ENCODE measurements around the gene CDKAL1.
"Not testable (repeated sequence)": the region's sequence is repeated elsewhere in the genome, so short reads cannot be mapped to it uniquely, and the experiment has no call there.

CDKAL1 gene

DNA sequence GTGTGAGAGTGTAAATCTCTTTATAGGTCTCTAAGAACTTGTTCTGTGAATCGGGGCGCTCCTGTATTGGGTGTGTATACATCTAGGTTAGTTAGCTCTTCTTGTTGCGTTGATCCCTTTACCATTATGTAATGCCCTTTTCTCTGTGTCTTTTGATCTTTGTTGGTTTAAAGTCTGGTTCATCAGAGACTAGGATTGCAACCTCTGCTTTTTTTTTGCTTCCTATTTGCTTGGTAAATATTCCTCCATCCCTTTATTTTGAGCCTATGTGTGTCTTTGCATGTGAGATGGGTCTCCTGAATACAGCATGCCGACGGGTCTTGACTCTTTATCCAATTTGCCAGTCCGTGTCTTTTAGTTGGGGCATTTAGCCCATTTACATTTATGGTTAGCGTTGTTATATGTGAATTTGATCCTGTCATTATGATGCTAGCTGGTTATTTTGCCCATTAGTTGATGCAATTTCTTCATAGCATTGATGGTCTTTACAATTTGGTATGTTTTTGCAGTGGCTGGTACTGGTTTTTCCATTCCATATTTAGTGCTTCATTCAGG, 60.1 kb downstream of the CDKAL1 start:
- not testable (repeated sequence) for DNase-seq (ENCODE audit: low read depth)

DNA sequence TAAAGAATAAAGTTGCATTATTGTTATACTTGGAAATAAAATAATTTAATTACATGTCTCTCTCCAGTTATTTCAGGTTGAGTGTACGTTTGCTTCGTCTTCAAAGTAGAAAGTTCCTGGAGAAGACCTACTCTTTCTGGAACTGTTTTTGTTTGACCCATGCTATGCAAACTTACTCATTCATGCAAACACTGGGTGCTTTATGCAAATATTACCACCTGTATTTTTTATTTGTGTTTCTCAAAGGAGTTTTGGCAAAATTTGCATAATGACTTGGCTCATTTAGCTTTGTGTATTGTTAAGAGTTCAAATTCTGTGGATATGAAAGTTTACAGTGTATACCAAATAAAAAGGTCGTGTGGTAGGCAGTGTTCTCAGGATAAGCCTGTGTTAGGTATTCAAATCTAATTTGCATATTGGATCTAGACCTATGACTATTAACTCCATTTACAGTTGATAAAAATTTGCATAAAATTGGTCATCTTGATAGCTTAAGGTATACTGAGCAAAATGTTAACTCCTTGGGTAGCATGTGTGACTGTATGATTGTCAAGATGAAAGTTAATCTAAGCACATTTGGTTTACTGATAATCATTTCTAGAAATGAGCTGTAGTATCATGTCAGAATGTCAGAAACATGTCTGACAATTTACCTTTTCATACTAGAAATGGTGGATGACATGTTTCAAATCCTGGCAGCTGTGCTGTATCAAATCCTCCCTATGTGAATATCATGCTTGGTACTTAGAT, 65.2 kb downstream of the CDKAL1 start:
- no peak for DNase-seq (ENCODE audit: low read depth)

DNA sequence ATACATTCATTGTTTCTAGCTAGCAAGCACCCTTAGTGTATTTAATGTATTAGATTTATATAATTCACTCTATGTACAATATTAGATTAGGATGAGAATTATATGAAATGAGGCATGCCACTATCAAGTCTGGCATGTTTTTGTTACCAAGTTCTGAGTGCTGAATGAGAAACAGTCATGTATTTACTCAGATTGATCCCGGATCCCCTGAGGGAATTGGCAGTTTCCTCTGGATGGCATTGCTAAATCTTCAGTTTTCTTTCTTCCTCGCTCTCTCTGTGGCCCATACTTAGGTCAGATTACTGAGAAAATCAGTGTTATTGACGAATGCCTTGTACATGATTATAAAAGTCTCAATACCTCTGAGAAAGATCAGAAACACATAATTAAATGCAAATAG, 66.6 kb downstream of the CDKAL1 start:
- DNase-seq (ENCODE audit: low read depth): no peak

DNA sequence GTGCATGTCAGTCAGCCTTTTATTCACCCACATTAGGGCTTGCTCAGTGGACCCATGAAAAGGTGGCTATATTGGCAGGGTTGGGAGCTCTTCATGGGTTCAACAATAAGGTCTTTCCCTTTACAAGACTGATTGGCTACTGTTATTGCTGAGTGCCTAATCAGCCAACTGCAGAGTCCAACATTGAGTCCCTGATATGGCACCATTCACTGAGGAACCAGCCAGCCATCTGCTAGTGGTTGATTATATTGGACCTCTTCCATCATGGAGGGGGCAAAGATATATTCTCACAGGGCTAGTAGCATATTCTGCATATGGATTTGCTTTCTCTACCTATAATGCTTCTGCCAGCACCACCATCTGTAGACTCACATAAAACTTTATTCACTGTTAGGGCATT, 69.9 kb downstream of the CDKAL1 start:
- DNase-seq (ENCODE audit: low read depth): no peak

DNA sequence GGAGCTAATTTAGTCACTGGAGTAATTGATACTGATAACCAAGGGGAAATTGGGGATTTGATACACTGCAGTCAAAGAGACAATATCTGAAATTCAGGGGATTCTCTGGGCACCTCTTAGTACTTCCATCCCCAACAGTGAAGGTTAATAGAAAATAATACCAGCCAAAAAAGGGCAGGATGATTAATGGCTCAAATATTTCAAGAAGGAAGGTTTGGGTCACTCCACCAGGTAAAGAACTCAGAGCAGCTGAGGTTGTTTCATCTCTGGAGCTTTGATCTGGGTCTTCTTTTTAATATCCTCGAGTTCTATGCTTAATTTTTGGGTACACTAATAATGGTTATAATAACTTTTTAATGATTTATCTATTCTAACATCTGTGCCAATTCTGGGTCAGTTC, 70.8 kb downstream of the CDKAL1 start:
- no peak for DNase-seq (ENCODE audit: low read depth)

DNA sequence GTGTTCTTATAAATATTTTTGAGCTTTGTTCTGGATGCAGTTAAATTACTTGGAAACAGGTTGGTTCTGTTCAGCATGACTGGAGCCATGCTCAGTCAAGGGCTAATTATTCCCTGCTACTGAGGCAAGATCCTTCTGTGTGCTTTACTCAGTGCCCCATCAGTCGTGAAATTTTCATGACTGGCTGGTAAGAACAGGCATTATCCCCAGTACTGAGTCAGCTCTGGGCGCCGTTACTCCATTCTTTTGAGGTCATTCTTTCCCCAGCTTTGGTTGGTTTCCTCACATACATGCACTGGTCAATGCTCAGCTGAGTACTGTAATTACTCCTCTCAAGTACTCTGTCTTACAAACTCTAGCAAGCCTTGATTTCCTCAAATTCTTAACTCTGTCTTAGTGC, 71.3 kb downstream of the CDKAL1 start:
- DNase-seq (ENCODE audit: low read depth): no peak

DNA sequence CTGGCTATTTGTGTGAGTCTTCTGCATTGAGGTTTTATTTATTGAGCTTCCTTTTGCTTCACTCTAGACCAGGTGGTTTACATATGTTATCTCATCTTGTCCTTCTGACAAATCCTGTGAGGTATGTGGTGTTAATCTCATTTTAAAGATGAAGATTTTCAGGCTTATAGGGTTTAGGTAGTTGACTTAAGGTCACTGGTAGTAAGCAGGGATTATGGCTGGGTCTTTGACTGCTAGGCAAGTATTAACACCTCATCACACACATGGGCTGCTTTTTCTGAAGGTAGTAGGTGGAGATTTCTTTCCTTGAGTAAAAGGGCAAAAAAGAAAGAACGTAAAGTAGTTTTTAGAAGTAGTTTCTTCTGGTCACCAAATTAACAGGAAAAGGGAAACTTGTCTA, 72.6 kb downstream of the CDKAL1 start:
- DNase-seq (ENCODE audit: low read depth): no peak

DNA sequence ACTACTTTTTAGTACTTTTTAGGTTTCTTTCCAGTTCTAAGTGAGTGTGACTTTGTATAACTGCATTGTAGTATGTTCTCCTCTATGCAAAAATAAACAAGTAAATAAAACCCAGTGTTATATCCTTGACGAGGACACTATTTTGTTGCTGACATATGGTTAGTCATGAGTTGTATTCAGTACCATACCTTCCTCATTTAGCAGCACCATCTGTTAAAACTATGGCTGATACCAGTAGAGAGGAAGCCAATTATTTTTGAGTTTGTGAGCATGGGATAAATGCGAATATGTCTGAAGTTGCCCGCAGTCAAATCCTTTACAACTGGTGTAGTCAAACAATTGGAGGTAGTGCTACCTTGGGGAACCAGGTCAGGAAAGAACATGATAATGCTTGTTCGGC, 74.1 kb downstream of the CDKAL1 start:
- DNase-seq (ENCODE audit: low read depth): no peak

DNA sequence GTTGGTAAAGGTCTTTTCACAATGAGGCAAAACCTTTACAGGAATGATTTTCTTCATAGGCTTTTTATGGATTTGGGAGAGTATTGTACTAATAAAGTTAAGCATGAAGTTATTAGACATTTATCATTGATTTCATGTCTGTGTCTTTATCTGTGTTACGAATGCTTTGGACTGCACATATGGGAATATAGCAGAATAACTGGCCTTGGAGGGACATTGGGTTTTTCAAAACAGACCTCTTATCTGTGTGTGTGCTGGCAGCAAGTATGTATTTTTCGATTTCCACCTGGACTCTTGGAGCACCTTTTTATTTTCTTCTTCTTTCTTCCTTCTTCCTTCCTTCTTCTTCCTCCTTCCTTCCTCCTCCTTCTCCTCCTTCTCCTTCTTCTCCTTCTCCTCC, 74.6 kb downstream of the CDKAL1 start:
- DNase-seq (ENCODE audit: low read depth): no peak

DNA sequence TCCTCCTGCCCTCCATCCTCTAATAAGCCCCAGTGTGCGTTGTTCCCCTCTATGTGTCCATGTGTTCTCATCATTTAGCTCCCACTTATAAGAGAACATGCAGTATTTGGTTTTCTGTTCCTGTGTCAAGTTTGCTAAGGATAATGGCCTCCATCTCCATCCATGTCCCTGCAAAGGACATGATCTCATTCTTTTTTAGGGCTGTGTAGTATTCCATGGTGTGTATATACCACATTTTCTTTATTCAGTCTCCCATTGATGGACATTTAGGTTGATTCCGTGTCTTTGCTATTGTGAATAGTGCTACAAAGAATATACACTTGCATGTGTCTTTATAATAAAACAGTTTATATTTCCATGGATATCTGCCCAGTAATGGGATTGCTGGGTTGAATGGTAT, 75.7 kb downstream of the CDKAL1 start:
- DNase-seq (ENCODE audit: low read depth): not testable (repeated sequence)

DNA sequence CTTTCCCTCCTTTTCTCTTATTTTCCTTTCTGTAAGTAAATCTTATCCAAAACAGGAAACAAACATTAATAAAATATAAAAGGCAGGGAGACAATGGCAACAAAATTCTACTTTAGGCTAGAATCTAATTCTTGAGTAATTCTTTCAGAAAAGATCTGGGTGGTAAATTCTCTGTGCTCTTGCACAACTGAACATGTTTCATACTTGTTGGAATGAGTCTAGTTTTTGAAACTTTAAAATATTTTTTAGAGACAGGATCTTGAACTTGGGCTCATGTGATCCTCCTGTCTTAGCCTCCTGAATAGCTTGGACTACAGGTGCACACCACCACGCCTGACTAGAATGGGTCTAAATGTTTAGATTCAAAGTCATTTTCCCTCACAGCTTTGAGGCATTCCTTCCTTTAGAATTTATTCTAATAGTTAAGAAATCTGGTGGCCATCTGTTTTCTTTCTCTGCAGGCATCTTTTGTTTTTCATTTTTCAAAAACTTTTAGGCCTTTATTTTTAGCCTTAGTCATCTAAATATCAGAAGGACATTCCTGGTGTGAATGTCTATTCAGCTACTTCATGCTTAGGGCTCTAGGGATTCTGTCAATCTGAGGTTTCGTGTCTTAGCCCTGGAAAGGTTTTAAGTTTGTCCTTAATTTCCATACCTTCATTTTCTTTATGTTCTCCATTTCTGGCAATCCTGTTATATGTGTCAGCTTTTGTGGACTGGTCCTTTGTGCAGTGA, 76.5 kb downstream of the CDKAL1 start:
- DNase-seq (ENCODE audit: low read depth): no peak

DNA sequence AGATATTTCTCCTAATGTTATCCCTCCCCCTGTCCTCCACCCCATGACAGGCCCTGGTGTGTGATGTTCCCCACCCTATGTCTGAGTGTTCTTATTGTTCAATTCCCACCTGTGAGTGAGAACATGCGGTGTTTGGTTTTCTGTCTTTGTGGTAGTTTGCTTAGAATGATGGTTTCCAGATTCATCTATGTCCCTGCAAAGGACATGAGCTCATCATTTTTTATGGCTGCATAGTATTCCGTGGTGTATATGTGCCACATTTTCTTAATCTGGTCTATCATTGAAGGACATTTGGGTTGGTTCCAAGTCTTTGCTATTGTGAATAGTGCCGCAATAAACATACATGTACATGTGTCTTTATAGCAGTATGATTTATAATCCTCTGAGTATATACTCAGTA, 83.3 kb downstream of the CDKAL1 start:
- not testable (repeated sequence) for DNase-seq (ENCODE audit: low read depth)

DNA sequence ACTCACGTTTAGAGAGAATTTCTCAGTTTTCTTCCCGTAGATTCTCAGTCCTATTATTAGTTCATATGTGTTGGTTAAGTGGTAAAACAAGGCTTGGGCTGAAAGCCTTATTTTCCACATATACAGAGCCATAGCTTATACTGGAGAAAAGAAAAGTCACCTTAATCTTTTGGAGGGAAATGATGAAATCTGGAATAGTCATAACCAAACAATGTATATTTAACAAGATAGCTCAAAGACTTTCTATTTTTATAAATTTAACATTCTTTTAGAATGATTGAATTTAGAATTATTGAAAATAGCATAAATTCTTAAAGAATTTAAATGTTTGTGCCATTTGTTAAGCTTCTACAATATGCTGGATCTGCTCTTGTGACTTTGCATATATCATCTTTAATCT, 85.8 kb downstream of the CDKAL1 start:
- no peak for DNase-seq (ENCODE audit: low read depth)

DNA sequence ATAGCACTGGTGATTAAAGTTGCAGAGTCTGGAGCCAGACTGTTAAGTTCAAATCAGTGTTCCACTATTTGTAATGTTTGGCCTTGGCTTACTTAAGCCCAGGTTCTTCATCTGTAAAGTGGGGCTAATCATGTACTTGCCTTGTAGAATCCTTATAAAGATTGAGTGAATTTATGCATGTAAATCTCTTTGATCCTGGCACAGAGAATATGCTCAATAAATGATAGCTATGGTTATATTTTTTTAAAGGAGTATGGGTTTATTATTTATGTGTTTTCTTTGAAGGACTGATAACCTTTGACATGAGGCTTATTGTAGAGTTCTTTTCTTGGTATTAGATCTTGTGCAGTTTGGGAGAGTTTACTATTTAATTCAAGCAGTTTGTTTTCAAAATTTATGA, 89.5 kb downstream of the CDKAL1 start:
- no peak for DNase-seq (ENCODE audit: low read depth)

DNA sequence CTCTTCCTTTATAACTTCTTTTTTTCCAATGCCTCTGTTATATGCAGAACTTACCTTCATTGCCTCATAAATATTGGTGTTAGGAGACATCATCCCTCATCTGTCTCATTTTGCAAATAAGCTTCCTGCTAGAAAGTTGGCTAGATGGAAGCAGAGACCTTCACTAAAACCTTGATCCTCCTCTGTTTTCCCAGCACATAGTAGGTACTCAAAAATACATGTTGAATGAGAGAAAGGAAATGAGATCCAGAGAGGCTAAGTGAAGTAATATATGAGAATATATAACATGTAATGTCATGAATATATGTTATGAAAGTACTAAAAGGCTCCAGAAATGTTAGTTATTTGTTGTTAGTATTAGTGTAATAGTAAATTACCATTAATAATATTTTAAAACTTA, 91.9 kb downstream of the CDKAL1 start:
- no peak for DNase-seq (ENCODE audit: low read depth)

DNA sequence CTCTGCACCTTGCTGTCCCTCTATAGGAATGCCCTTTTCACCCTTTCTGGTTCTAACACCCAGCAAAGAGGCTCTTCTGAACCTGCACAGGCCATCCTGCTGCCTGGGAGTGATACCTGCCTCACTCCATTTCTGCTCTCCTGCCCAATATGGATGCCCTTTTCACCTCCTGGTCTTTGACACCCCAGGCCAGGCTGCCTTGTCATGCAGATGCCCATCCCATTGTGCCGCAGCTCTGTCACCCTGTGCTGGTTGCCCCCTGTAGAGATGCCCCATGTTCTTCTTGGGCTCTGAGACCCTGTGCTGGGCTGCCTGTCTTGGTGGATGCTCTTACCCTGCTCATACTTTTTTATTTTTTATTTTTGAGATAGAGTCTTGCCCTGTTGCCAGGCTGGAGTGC, 95.3 kb downstream of the CDKAL1 start:
- no peak for DNase-seq (ENCODE audit: low read depth)

DNA sequence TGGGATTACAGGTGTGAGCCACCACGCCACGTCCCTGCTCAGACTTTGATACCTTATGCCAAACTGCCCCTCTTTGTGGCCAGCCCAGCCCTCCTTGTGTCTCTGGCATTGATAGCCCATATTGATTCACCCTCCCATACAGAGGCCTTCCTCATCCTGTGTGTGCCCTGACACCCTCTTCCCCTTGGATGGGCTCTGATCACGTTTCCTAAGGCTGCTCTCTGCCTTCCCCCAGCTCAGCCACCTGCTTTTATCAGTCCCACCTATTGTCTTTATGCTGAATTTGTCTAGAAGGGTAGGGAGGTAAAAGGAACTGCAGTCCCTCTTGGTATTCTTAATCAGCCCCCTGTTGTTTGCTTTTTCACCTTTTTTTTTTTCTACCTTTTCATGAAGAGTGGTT, 95.9 kb downstream of the CDKAL1 start:
- no peak for DNase-seq (ENCODE audit: low read depth)

DNA sequence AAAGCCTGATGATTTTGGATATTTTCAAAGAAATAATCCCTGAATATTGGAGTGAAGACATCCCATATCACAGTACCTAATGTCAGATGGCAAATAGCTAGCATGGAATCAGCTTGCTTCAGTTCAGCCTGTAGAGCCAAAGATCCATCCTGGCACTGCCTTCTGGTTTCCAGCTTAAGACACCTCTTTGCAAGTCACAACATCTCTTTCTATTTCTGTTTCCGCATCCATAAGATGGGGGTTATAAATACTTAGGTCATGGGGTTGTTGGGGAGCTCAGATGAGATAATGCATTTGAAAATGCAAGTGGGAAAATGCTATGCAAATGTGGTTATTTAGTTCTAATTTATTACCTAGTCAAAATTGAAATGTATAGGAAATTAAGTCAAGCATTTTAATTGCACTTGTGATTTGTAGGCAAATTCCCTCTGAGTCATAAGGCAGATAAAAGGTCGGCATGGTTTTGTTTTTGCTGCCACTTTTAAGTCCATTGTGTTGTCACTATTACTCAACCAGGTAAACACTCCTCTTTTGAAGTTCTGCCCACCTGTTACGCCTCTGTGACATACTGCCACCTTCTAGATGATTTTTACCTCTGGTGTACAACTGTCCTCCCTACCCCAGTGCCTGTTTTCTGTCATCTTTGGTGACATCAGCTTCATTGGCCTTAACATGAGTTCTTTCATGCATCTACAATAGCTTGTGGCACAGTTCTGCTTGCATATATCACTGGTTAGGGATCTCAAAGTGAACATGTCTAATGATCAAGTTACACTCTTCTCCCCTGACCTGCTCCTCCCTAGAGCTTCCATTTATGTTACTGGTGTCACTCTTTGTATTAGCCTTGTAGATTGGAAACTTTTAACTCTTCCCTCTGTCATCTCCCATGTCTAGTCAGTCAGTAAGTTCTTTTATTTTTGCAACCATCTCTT, 96.6 kb downstream of the CDKAL1 start:
- DNase-seq (ENCODE audit: low read depth): no peak

DNA sequence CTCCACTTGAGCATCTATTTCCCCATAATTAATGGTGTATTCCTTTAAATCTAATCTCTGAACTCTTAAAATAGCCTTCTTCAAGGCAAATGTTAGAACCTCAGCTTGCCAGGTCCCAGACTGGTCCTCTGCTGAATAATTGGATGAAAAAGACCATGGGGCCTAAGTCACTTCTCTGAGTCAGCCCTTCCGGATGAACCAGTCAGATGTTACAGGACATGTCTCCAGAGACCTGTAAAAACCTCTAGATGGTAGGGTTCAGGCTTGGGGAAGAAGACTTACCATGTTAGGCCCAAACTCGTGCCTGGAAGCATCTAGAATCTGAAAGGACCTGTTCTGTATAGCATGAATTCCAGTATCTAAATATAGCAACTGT, 97.3 kb downstream of the CDKAL1 start:
- no peak for DNase-seq (ENCODE audit: low read depth)

DNA sequence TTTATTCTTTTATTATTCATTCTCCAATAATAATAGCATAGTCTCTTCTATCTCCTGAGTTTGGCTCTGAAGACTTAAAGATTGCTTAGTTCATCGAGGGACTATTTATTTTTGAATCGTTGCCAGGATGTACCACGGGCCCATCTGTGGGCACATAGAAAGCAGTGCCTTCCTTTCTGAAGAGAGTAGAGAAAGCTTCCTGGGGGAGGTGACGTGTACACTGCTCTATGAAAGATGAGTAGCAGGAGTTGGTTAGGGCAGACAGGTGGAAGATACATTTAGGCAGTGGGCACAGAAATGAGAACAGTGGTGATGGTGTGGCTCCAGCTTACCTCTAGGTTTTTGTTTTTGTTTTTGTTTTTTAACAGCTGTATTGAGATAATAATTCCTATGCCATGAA, 98.4 kb downstream of the CDKAL1 start:
- no peak for DNase-seq (ENCODE audit: low read depth)

DNA sequence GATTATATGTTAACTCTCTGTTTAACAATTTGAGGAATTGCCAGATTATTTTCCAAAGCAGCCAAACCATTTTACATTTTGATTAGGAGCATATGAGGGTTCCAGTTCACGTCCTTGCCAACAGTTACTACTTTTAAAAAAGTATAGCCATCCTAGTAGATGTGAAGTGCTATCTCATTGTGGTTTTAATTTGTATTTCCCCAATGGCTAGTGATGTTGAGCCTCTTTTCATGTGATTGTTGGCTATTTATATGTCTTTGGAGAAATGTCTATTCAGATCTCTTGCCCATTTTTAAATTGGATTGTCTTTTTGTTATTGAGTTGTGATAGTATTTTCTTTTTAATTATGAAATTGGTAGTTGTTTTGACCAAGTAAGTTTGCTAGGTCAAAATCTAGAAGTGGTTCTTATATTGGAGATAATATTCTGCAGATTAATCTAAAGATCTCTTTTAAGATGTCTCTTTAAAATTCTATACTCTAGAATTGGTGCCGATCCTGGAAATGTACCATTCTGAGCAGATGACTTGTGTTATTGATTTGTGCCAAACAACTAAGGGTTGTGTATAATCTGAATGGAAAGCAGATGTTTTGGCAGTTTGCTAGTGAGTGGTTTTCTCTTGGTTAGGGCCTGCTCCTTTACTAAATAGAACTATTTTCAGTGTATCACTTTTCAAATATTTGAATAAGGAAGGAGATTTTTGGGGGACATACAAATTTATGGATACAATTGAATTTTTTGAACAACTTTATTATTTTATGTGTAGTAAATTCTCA, 99.5 kb downstream of the CDKAL1 start:
- no peak for DNase-seq (ENCODE audit: low read depth)

DNA sequence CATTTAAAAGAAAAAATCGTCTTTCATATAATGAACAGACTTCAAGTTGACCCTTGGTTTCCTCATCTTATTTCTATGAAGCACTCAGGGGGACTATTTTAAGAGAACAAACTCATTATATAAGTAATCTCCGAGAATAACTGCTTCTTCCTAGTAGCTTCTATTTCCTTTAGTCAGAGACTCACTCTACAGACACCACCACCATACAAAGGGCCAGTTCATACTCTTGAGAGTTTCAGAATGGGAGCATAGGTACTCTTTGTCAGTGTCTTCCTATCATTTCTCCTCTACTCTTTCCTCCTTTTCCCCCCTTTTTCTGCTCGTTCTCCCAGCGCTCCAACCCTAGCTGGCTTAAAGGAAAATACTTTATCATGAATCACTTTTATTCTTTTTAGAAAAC, 104.9 kb downstream of the CDKAL1 start:
- no peak for DNase-seq (ENCODE audit: low read depth)
